D721Med (cell line): ENCODE measurements around the gene OSTN.

Source experiments
- DNase-seq: peaks from one replicate; pipeline ENCODE4 v3.0.0; 2011; ENCODE audit warnings: low spot score; ENCODE audit not compliant: insufficient read length
- FAIRE-seq: peaks from 2 replicates; lab custom pipeline; 2011; peaks lifted over from hg19 to GRCh38; lab: Jason Lieb, UNC
- TF ChIP-seq, protein P1 (sequence below): IDR thresholded peaks from 2 replicates; pipeline ENCODE4 v1.5.1; 2012; ENCODE audit warnings: mild to moderate bottlenecking, control low read depth; ENCODE audit not compliant: insufficient read depth; ENCODE audit errors: missing control alignments

Gene OSTN

DNA sequence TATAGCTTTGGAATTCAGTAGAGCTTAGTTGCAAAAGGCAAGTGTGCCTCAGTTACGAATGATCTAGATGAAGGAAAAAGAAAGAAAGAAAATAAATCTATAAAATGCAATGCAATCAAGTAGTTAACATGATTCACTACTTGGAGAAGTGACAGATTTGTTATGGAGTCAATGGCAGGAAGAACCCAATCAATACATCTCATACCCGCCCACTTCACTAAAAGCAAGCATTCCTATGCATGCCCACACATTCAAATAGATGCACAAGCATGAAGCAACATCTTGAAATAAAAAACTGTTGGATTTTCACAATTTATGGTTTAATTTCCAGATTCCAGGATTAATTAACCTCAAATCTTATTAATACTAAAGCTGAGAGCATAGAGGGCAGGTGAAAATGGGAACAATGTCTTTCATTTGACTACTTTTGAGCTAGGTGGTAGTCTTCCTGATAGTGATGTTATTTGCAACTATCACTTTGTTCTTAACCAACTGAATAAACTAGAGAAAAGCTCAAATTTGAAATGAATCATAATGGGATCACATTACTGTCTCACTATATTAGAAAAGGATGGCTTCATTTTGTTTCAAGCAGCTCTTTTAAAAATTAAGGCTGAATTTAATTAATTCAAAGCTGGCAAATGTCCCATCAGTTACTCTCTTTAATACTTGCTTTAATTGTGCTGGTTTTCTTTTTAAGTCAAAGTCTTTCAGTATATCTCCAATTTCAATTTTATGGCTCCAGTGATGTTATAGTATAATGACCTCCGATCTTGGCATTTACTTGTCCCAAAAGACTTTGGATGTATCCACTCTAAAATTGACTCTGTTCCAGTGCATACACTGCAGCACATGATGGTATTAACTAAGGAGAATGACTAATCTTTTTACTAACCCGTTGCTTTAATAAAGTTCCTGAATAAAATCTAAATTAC is 83.5 kb downstream of the OSTN start:
- FAIRE-seq, result no peak
- DNase-seq, result no peak
- TF ChIP-seq, protein P1, sequence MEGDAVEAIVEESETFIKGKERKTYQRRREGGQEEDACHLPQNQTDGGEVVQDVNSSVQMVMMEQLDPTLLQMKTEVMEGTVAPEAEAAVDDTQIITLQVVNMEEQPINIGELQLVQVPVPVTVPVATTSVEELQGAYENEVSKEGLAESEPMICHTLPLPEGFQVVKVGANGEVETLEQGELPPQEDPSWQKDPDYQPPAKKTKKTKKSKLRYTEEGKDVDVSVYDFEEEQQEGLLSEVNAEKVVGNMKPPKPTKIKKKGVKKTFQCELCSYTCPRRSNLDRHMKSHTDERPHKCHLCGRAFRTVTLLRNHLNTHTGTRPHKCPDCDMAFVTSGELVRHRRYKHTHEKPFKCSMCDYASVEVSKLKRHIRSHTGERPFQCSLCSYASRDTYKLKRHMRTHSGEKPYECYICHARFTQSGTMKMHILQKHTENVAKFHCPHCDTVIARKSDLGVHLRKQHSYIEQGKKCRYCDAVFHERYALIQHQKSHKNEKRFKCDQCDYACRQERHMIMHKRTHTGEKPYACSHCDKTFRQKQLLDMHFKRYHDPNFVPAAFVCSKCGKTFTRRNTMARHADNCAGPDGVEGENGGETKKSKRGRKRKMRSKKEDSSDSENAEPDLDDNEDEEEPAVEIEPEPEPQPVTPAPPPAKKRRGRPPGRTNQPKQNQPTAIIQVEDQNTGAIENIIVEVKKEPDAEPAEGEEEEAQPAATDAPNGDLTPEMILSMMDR, result no peak

DNA sequence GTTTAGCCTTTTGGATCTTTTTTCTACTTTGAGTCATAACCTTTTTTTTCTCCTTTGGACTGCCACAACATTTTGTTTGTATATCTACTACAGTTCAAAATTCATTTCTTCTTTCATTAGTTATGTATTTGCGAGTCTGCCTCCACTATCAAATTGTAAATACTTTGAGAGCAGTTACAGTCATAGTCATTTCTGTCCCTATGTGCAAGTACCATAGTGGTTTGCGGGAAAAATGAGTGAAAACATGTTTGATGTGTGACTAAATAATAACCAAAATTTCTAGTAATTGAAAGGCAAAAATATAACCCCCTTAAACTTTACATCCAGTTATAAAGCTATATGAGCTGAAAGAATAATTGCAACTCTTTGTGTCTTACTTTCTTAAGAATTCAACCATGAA is 84.4 kb downstream of the OSTN start:
- DNase-seq (no peak), FAIRE-seq (no peak)
- TF ChIP-seq, protein P1, result no peak

DNA sequence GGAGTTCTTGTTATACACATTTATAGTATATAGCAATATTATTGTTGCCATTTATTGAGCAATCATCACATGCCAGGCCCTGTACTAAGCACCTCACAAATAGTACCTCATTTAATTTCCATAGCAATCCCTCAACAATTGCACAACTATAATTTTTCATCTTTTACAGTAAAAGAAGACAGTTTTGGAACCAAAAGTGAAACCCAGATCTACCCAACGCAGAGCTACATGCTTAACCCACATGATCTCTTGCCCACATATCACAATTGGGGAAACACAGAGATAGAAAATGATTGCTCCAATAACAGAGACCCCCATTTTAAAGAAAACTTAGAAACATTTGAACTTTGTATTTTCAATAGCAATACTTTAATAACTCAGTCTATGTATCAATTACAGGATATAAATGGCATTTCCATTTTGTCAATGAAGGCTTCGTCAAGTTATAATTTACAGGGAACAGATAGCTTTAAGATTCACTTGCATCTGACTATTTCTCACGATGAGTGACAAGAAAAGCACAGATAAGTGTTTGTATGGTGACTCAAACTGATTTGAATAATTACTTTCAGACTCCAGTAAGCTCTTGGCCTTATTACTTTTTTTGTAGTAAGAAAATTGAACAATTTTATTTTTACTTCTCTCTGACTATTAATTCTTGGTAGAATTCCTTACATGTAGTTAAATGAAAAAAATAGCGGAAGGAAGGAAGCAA is 91.4 kb downstream of the OSTN start:
- DNase-seq, result no peak
- FAIRE-seq, result no peak

GRCh38 chr3:191292243-191293015 is 93.4 kb downstream of the OSTN start:
- TF ChIP-seq, protein P1, result no peak
- no peak for FAIRE-seq
- no peak for DNase-seq

More for the DNA sequence above, 91.4 kb downstream of the OSTN start:
- TF ChIP-seq, protein P1, result no peak

DNA sequence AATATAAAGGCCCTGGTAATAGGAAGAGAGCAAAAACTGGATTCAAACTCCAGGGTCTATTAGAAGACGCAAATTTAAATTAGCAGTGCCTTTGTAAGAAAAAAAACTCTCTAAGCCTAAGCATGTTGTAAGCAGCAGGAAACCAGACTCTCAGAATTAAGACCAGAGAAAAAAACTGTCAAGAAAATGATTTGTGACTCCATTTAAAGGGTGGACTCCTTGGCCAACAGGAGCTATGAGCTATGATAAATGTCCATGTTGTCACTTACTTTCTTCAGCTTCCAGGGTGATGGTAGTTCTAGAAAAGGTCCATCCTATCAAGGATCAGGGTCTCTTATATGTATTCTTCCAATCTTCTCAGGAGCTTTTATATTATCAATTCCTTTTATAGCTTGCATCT is 95.2 kb downstream of the OSTN start:
- no peak for FAIRE-seq
- DNase-seq, result no peak
- TF ChIP-seq, protein P1, result no peak

- TF ChIP-seq, protein P1, result no peak
- FAIRE-seq, result no peak
- no peak for DNase-seq
Measured at GRCh38 chr3:191296041-191296541, 97.0 kb downstream of the OSTN start.
